ENCODE results near the gene CPEB1. TPM values are rescaled to one million over a fixed set of nuclear protein-coding genes. Genes with fewer than 3 reads are reported as not detected.

Gene CPEB1
- total and polyA plus RNA-seq, 10 donors = 0.09 to 1.2 (median 0.46) TPM

GRCh38 chr15:82664021-82664420 is 16.9 kb upstream of the CPEB1 start:
- Histone ChIP-seq H3K27me3 (replicated peaks in 1 of 7) (peaks cover 0 to 35% (median 0%) of the 10 kb centered on the region in 7 donors), H3K4me3 (no peak overlapping the region), H3K27ac (no peak overlapping the region), H3K36me3 (no peaks in the 10 kb centered on the region), H3K9me3 (no peaks in the 10 kb centered on the region), H3K4me1 (no peaks in the 10 kb centered on the region)
- DNase-seq = no peak
- TF ChIP-seq CTCF (IDR thresholded peaks at IDR 0.05 in 8 of 11, conservative IDR thresholded peaks at IDR 0.05 in 3 of 11) = no peak
- TF ChIP-seq POLR2A (IDR thresholded peaks at IDR 0.05) = no peak
- no peak for TF ChIP-seq POLR2AphosphoS5 (IDR thresholded peaks at IDR 0.05)
- intact Hi-C loops (cut with DNase I; ENCODE audit: low total_unique reads) = no loop called here
- WGBS, 5 donors = 83 to 92% (median 86%) methylated on average over 5 of the region's 5 CpGs

- no peaks in the 10 kb centered on the region for H3K9me3 ChIP-seq
- TF ChIP-seq CTCF (IDR thresholded peaks at IDR 0.05 in 8 of 11, conservative IDR thresholded peaks at IDR 0.05 in 3 of 11) (no peak), POLR2A (IDR thresholded peaks at IDR 0.05) (no peak), POLR2AphosphoS5 (IDR thresholded peaks at IDR 0.05) (no peak)
- H3K4me1 ChIP-seq = no peaks in the 10 kb centered on the region
- WGBS, 5 donors = 8 to 31% (median 25%) methylated on average over 4 of the region's 4 CpGs
- DNase-seq = no peak
- peaks cover 0 to 35% (median 0%) of the 10 kb centered on the region in 7 donors for H3K27me3 ChIP-seq (replicated peaks in 1 of 7)
- intact Hi-C loops (cut with DNase I; ENCODE audit: low total_unique reads) = no loop called here
- no peaks in the 10 kb centered on the region for H3K36me3 ChIP-seq
- H3K27ac ChIP-seq = no peak overlapping the region
- no peak overlapping the region for H3K4me3 ChIP-seq
These were observed 16.0 kb upstream of the CPEB1 start for GRCh38 chr15:82663186-82663600.

GRCh38 chr15:82662641-82663040 is 15.5 kb upstream of the CPEB1 start:
- no peaks in the 10 kb centered on the region for H3K4me1 ChIP-seq
- H3K27me3 ChIP-seq (replicated peaks in 1 of 7) = peaks cover 0 to 35% (median 0%) of the 10 kb centered on the region in 7 donors
- 78 to 98% (median 85%) methylated on average over 8 to 9 of the region's 9 CpGs for WGBS, 5 donors
- no peak overlapping the region for H3K27ac ChIP-seq
- no peak for TF ChIP-seq POLR2A (IDR thresholded peaks at IDR 0.05)
- TF ChIP-seq POLR2AphosphoS5 (IDR thresholded peaks at IDR 0.05) = no peak
- no peak for TF ChIP-seq CTCF (IDR thresholded peaks at IDR 0.05 in 8 of 11, conservative IDR thresholded peaks at IDR 0.05 in 3 of 11)
- DNase-seq = no peak
- intact Hi-C loops (cut with DNase I; ENCODE audit: low total_unique reads) = no loop called here
- H3K36me3 ChIP-seq = no peaks in the 10 kb centered on the region
- H3K9me3 ChIP-seq = no peaks in the 10 kb centered on the region
- no peak overlapping the region for H3K4me3 ChIP-seq

- Histone ChIP-seq H3K36me3 (no peaks in the 10 kb centered on the region), H3K27ac (no peak overlapping the region), H3K27me3 (replicated peaks in 1 of 7) (peaks cover 0 to 44% (median 0%) of the 10 kb centered on the region in 7 donors), H3K4me3 (no peak overlapping the region), H3K9me3 (no peaks in the 10 kb centered on the region), H3K4me1 (no peaks in the 10 kb centered on the region)
- intact Hi-C loops (cut with DNase I; ENCODE audit: low total_unique reads) = no loop called here
- 57 to 67% (median 58%) methylated on average over 1 of the region's 1 CpG for WGBS, 5 donors
- DNase-seq = no peak
- no peak for TF ChIP-seq POLR2AphosphoS5 (IDR thresholded peaks at IDR 0.05)
- no peak for TF ChIP-seq POLR2A (IDR thresholded peaks at IDR 0.05)
- TF ChIP-seq CTCF (IDR thresholded peaks at IDR 0.05 in 8 of 11, conservative IDR thresholded peaks at IDR 0.05 in 3 of 11) = no peak
These were observed 13.2 kb upstream of the CPEB1 start for GRCh38 chr15:82660378-82660777.
